HG03108 (cell line): Measurements from ENCODE around the gene TLE5.

Experiments
- ATAC-seq: cut with Tn5 transposase; IDR thresholded peaks from one replicate; pipeline ENCODE4 v1.9.1; 2021; ENCODE audit warnings: moderate library complexity; ENCODE audit not compliant: unreplicated experiment

The TLE5 gene

GRCh38 chr19:3062165-3063105 lies at the start of gene TLE5:
Gene TLE5, minus strand, starts transcription at chr19:3062495. Its CDS starts 295 bp downstream, at chr19:3062200.
- ATAC-seq, result no peak

- ATAC-seq, result no peak
Measured at GRCh38 chr19:3111586-3112247, 49.4 kb upstream of the TLE5 start.

GRCh38 chr19:3110126-3110825 lies 48.0 kb upstream of the TLE5 start:
- no peak for ATAC-seq

GRCh38 chr19:3109491-3109890 lies 47.2 kb upstream of the TLE5 start:
- ATAC-seq, result no peak

GRCh38 chr19:3108775-3109174 lies 46.5 kb upstream of the TLE5 start:
- no peak for ATAC-seq

GRCh38 chr19:3107658-3108057 lies 45.4 kb upstream of the TLE5 start:
- no peak for ATAC-seq

- no peak for ATAC-seq
Measured at GRCh38 chr19:3106509-3107141, 44.3 kb upstream of the TLE5 start.

- no peak for ATAC-seq
Measured at GRCh38 chr19:3105641-3106508, 43.6 kb upstream of the TLE5 start.

GRCh38 chr19:3104708-3104983 lies 42.4 kb upstream of the TLE5 start:
- no peak for ATAC-seq

GRCh38 chr19:3102239-3103140 lies 40.2 kb upstream of the TLE5 start:
- no peak for ATAC-seq

- ATAC-seq, result no peak
Measured at GRCh38 chr19:3100747-3101730, 38.7 kb upstream of the TLE5 start.

- no peak for ATAC-seq
Measured at GRCh38 chr19:3100331-3100730, 38.0 kb upstream of the TLE5 start.

GRCh38 chr19:3099347-3100145 lies 37.3 kb upstream of the TLE5 start:
- ATAC-seq, result no peak

GRCh38 chr19:3098515-3099346 lies 36.4 kb upstream of the TLE5 start:
- no peak for ATAC-seq

GRCh38 chr19:3098141-3098514 lies 35.8 kb upstream of the TLE5 start:
- no peak for ATAC-seq

GRCh38 chr19:3097442-3097871 lies 35.2 kb upstream of the TLE5 start:
- ATAC-seq, result no peak
